ENCODE measurements around the gene TAF7.

TAF7 gene

DNA sequence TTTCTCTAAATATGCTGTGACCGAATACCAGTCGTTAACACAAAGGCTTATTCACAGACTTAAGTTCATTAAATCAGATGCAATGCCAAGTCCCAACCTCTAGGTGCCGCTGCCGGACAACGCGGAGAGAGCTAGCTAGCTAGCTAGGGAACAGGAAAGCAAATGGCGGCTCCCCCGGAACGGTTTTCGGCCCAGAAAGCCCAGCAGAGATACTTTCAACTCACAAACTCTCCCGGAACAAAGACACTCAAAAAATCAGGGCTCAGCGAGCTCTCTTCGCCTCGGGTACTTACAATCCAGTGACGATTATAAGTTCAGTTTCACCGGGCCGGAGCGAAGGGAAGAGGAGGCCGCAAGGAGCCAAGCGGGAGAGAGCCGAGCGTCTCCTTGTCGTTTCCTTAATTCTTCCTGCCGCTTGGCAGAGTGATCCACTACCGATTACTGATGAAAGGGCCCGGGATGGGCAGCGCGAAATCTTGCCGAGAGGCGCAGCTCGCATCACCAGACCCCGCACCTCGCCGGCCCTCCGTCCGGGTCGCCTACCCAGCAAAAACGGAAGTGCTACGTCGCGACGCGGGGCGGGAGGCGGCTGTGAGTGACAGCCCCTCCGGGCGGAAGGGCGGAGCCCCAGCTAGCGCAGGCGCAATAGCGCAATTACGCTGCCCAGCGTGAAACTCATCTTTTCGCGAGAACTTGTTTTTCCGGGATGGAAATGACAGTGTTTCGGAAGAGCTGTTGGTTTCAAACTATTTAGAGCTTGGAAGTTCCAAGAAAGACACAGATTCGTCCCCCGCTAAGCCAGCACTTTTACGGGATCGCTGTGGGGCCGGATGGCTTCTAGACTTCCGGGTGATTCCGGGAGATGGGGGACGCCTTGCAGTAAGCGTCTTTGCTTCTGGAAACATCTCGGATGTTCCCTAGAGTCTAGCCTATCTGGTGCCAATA, at the start of gene TAF7:
Gene TAF7, minus strand, starts transcription at position 560 of the 945 bp plus-strand sequence. CDS start 740 bp downstream, outside the sequence.
- no peak for TF ChIP-seq EZH2phosphoT487 (IDR thresholded peaks at IDR 0.05; ENCODE audit: low read depth)
- peak; percentile 67 for TF ChIP-seq CTCF (IDR thresholded peaks at IDR 0.05; ENCODE audit: low read depth, low read length)

DNA sequence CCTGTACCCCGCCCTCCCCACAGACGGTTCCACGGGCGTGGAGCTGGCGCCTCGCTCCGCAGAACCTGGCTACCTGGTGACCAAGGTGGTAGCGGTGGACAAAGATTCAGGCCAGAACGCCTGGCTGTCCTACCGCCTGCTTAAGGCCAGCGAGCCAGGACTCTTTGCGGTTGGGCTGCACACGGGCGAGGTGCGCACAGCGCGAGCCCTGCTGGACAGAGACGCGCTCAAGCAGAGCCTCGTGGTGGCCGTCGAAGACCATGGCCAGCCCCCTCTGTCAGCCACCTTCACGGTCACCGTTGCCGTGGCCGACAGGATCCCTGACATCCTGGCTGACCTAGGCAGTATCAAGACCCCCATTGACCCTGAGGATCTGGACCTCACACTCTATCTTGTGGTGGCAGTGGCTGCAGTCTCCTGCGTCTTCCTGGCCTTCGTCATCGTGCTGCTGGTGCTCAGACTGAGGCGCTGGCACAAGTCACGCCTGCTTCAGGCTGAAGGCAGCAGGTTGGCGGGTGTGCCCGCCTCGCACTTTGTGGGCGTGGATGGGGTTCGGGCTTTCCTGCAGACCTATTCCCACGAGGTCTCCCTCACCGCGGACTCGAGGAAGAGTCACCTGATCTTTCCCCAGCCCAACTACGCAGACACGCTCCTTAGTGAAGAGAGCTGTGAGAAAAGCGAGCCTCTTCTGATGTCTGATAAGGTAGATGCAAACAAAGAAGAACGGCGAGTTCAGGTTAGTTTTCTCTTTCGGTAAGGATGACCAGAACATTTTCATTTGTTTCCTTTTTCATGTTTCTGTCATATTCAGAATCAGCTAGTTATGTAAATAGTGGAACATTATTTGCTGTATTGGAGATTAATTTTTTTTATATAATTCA, 45.7 kb upstream of the TAF7 start:
- TF ChIP-seq CTCF (IDR thresholded peaks at IDR 0.05; ENCODE audit: low read depth, low read length) (no peak), EZH2phosphoT487 (IDR thresholded peaks at IDR 0.05; ENCODE audit: low read depth) (no peak)
- no peaks in the 10 kb centered on the region for H3K36me3 ChIP-seq (replicated peaks; ENCODE audit: low read depth, low read length)
- H2AFZ ChIP-seq (ENCODE audit: low read depth, low read length), result no peak overlapping the region
- H3K4me3 ChIP-seq (ENCODE audit: low read length), result no peak overlapping the region
- H3K27me3 ChIP-seq (ENCODE audit: low read depth, low read length), result no peaks in the 10 kb centered on the region
- H3K9me3 ChIP-seq (ENCODE audit: insufficient read depth, low read length), result no peaks in the 10 kb centered on the region
- H3K79me2 ChIP-seq (ENCODE audit: low read length), result no peaks in the 10 kb centered on the region
- H3K4me1 ChIP-seq (ENCODE audit: low read length), result no peaks in the 10 kb centered on the region
- H3K9ac ChIP-seq (ENCODE audit: low read length), result no peak overlapping the region
- no peaks in the 10 kb centered on the region for H4K20me1 ChIP-seq (ENCODE audit: insufficient read depth, low read length)
- H3K27ac ChIP-seq (ENCODE audit: low read length), result no peak overlapping the region
- H3K4me2 ChIP-seq (ENCODE audit: low read length), result no peak overlapping the region

More for the DNA sequence above, at the start of gene TAF7:
- Histone ChIP-seq H3K4me2 (ENCODE audit: low read length) (peak within 1 kb of the TSS; percentile 78), H3K36me3 (replicated peaks; ENCODE audit: low read depth, low read length) (peaks cover 35% of the 10 kb centered on the region), H3K4me3 (ENCODE audit: low read length) (peak within 1 kb of the TSS; percentile 97), H2AFZ (ENCODE audit: low read depth, low read length) (peak within 1 kb of the TSS; percentile 93; the same call in 1 of the 2 replicates), H3K79me2 (ENCODE audit: low read length) (peaks cover 41% of the 10 kb centered on the region), H3K27ac (ENCODE audit: low read length) (peak within 1 kb of the TSS; percentile 85), H4K20me1 (ENCODE audit: insufficient read depth, low read length) (no peaks in the 10 kb centered on the region), H3K4me1 (ENCODE audit: low read length) (peaks cover 25% of the 10 kb centered on the region), H3K9me3 (ENCODE audit: insufficient read depth, low read length) (peaks cover 30% of the 10 kb centered on the region; the same call in 1 of the 2 replicates), H3K27me3 (ENCODE audit: low read depth, low read length) (no peaks in the 10 kb centered on the region), H3K9ac (ENCODE audit: low read length) (peak within 1 kb of the TSS; percentile 94)

GRCh38 chr5:141363952-141364660, 43.5 kb upstream of the TAF7 start, which contains the start of gene PCDHGA5:
Gene PCDHGA5 (plus strand): TSS chr5:141364162. CDS start chr5:141364331, 169 bp downstream.
- Histone ChIP-seq H3K4me3 (ENCODE audit: low read length) (no peak within 1 kb of the TSS), H3K36me3 (replicated peaks; ENCODE audit: low read depth, low read length) (no peaks in the 10 kb centered on the region), H3K4me1 (ENCODE audit: low read length) (no peaks in the 10 kb centered on the region), H2AFZ (ENCODE audit: low read depth, low read length) (no peak within 1 kb of the TSS), H3K79me2 (ENCODE audit: low read length) (no peaks in the 10 kb centered on the region), H4K20me1 (ENCODE audit: insufficient read depth, low read length) (no peaks in the 10 kb centered on the region), H3K27ac (ENCODE audit: low read length) (no peak within 1 kb of the TSS), H3K27me3 (ENCODE audit: low read depth, low read length) (no peaks in the 10 kb centered on the region), H3K9ac (ENCODE audit: low read length) (no peak within 1 kb of the TSS), H3K4me2 (ENCODE audit: low read length) (no peak within 1 kb of the TSS), H3K9me3 (ENCODE audit: insufficient read depth, low read length) (no peaks in the 10 kb centered on the region)
- TF ChIP-seq EZH2phosphoT487 (IDR thresholded peaks at IDR 0.05; ENCODE audit: low read depth) (no peak), CTCF (IDR thresholded peaks at IDR 0.05; ENCODE audit: low read depth, low read length) (no peak)
